EH (cell line): ENCODE data around the gene RLN1.
"Not testable (repeated sequence)": the region's sequence is repeated elsewhere in the genome, so short reads cannot be mapped to it uniquely, and the experiment has no call there.

Experiments used
- DNase-seq: peaks from one replicate; pipeline ENCODE4 v3.0.0-alpha.2; 2015; ENCODE audit warnings: low read depth

Gene RLN1

GRCh38 chr9:5338992-5339981 lies at the start of gene RLN1:
RLN1 (minus strand) TSS chr9:5339876; CDS start chr9:5339746, 130 bp downstream.
- DNase-seq: not testable (repeated sequence)

GRCh38 chr9:5389109-5389732 lies 49.5 kb upstream of the RLN1 start:
- DNase-seq: peak; percentile 88

GRCh38 chr9:5388026-5388819 lies 48.5 kb upstream of the RLN1 start:
- peak; percentile 66 for DNase-seq

- DNase-seq: no peak
Measured at GRCh38 chr9:5384436-5384835, 44.8 kb upstream of the RLN1 start.

GRCh38 chr9:5382479-5382878 lies 42.8 kb upstream of the RLN1 start:
- no peak for DNase-seq

- DNase-seq: no peak
Measured at GRCh38 chr9:5375790-5376477, 36.3 kb upstream of the RLN1 start.

GRCh38 chr9:5375091-5375490 lies 35.4 kb upstream of the RLN1 start:
- DNase-seq: no peak

- DNase-seq: peak; percentile 13
Measured at GRCh38 chr9:5364294-5365024, 24.8 kb upstream of the RLN1 start.

- peak; percentile 17 for DNase-seq
Measured at GRCh38 chr9:5361326-5362010, 21.8 kb upstream of the RLN1 start.

- DNase-seq: no peak
Measured at GRCh38 chr9:5360341-5360740, 20.7 kb upstream of the RLN1 start.

GRCh38 chr9:5357431-5358105 lies 17.9 kb upstream of the RLN1 start:
- no peak for DNase-seq

GRCh38 chr9:5355817-5356216 lies 16.1 kb upstream of the RLN1 start:
- DNase-seq: no peak

GRCh38 chr9:5355226-5355625 lies 15.6 kb upstream of the RLN1 start:
- no peak for DNase-seq

- no peak for DNase-seq
Measured at GRCh38 chr9:5354184-5354583, 14.5 kb upstream of the RLN1 start.

GRCh38 chr9:5352637-5353248 lies 13.1 kb upstream of the RLN1 start:
- DNase-seq: no peak

- no peak for DNase-seq
Measured at GRCh38 chr9:5336688-5337087, 3.0 kb downstream of the RLN1 start.

GRCh38 chr9:5331276-5331675 lies 8.4 kb downstream of the RLN1 start:
- DNase-seq: not testable (repeated sequence)

GRCh38 chr9:5326893-5327548 lies 12.7 kb downstream of the RLN1 start:
- DNase-seq: no peak

- DNase-seq: no peak
Measured at GRCh38 chr9:5326187-5326586, 13.5 kb downstream of the RLN1 start.
